ENCODE measurements around the gene ADRA1B.

GRCh38 chr5:159902444-159903121 lies 13.7 kb upstream of the ADRA1B start:
- TF ChIP-seq CTCF (IDR thresholded peaks at IDR 0.05; ENCODE audit: insufficient read depth, low read length) (no peak), POLR2AphosphoS5 (IDR thresholded peaks at IDR 0.05; ENCODE audit: low read depth) (no peak), REST (IDR thresholded peaks at IDR 0.05; ENCODE audit: insufficient replicate concordance, low read depth) (no peak), GABPA (IDR thresholded peaks at IDR 0.05; ENCODE audit: low read depth) (no peak), SPI1 (IDR thresholded peaks at IDR 0.05; ENCODE audit: borderline replicate concordance, low read depth) (no peak)

Data from HL-60 (cell line).